ENCODE measurements around the gene CCDC57.

- TF ChIP-seq CTCF (IDR thresholded peaks at IDR 0.05; ENCODE audit: insufficient read depth, low read length, poor library complexity, severe bottlenecking): no peak
- TF ChIP-seq EZH2phosphoT487 (conservative IDR thresholded peaks at IDR 0.05; ENCODE audit: low read length): no peak
These were observed 131.1 kb downstream of the CCDC57 start for GRCh38 chr17:82081546-82081945.

Measured in SU-DHL-6 (cell line).